Measurements from ENCODE around the gene CTNNA3.

GRCh38 chr10:66755474-66755873 lies 940.5 kb downstream of the CTNNA3 start:
- TF ChIP-seq GABPA (IDR thresholded peaks at IDR 0.05 in 1 of 2, conservative IDR thresholded peaks at IDR 0.05 in 1 of 2) (no peak), CTCF (IDR thresholded peaks at IDR 0.05; ENCODE audit: low read depth, low read length, missing input control) (no peak), SP1 (IDR thresholded peaks at IDR 0.05) (no peak), MAX (IDR thresholded peaks at IDR 0.05) (no peak), RAD21 (IDR thresholded peaks at IDR 0.05) (no peak), ATF3 (IDR thresholded peaks at IDR 0.05) (no peak), ZBTB33 (IDR thresholded peaks at IDR 0.05) (no peak), RXRA (IDR thresholded peaks at IDR 0.05) (no peak), YY1 (IDR thresholded peaks at IDR 0.05) (no peak), NR2F2 (IDR thresholded peaks at IDR 0.05) (no peak)
